Liver (tissue), 9 donors: ENCODE measurements around the gene RAB7A. TPM values are rescaled to one million over a fixed set of nuclear protein-coding genes. Genes with fewer than 3 reads are reported as not detected.
"Not testable (repeated sequence)": the region's sequence is repeated elsewhere in the genome, so short reads cannot be mapped to it uniquely, and the experiment has no call there.

ENCODE experiments used
- DNase-seq: peaks from one replicate; pipeline ENCODE4 v3.0.0-alpha.2; 2017; ENCODE audit warnings: low spot score
- H3K27ac ChIP-seq, 2 donors: one replicate each; pipeline ENCODE4 v1.7.0; 2013; ENCODE audit warnings: inconsistent platforms in 2 of 2, low read length in 2 of 2, control low read depth in 1 of 2, low read depth in 1 of 2, mild to moderate bottlenecking in 1 of 2
- H3K27me3 ChIP-seq, 4 donors: one replicate each; pipeline versions ENCODE4 v1.6.1 to v1.7.0; 2013; ENCODE audit warnings: low read length in 3 of 4, inconsistent platforms in 1 of 4, mild to moderate bottlenecking in 1 of 4, moderate library complexity in 1 of 4; ENCODE audit not compliant: control insufficient read depth in 4 of 4, insufficient read depth in 4 of 4
- H3K36me3 ChIP-seq, 4 donors: one replicate each; pipeline versions ENCODE4 v1.6.1 to v1.7.0; 2013; ENCODE audit warnings: low read length in 3 of 4, mild to moderate bottlenecking in 3 of 4, low read depth in 1 of 4, moderate library complexity in 1 of 4; ENCODE audit not compliant: control insufficient read depth in 4 of 4, insufficient read depth in 3 of 4
- H3K4me1 ChIP-seq, 4 donors: one replicate each; pipeline versions ENCODE4 v1.6.1 to v1.7.0; 2013; ENCODE audit warnings: low read length in 3 of 4, mild to moderate bottlenecking in 3 of 4, moderate library complexity in 1 of 4; ENCODE audit not compliant: control insufficient read depth in 4 of 4, insufficient read depth in 4 of 4
- H3K4me3 ChIP-seq, 3 donors: one replicate each; pipeline versions ENCODE4 v1.6.1 to v1.7.0; 2013; ENCODE audit warnings: low read length in 3 of 3, control low read depth in 1 of 3, low read depth in 1 of 3, mild to moderate bottlenecking in 1 of 3
- H3K9ac ChIP-seq, 2 donors: one replicate each; pipeline ENCODE4 v1.7.0; 2013; ENCODE audit warnings: low read length in 2 of 2, mild to moderate bottlenecking in 2 of 2, moderate library complexity in 2 of 2, control low read depth in 1 of 2, low read depth in 1 of 2
- H3K9me3 ChIP-seq, 4 donors: one replicate each; pipeline versions ENCODE4 v1.6.1 to v1.7.0; 2013; ENCODE audit warnings: low read length in 3 of 4; ENCODE audit not compliant: control insufficient read depth in 4 of 4
- ATF3 ChIP-seq: IDR thresholded peaks from 2 replicates; pipeline ENCODE4 v1.6.1; 2016; ENCODE audit warnings: antibody characterized with exemption
- EGR1 ChIP-seq, 2 donors: IDR thresholded peaks; 2 replicates each; pipeline ENCODE4 v1.6.1; 2016 to 2018; ENCODE audit warnings: antibody characterized with exemption in 2 of 2, low read depth in 2 of 2
- FOXA1 ChIP-seq: IDR thresholded peaks from 2 replicates; pipeline ENCODE4 v1.6.1; 2016; ENCODE audit warnings: antibody characterized with exemption
- FOXA2 ChIP-seq: IDR thresholded peaks from 2 replicates; pipeline ENCODE4 v1.6.1; 2016; ENCODE audit warnings: antibody characterized with exemption
- GABPA ChIP-seq, 2 donors: IDR thresholded peaks in 1 of 2; conservative IDR thresholded peaks in 1 of 2; 2 replicates each; pipeline ENCODE4 v1.6.1; 2016; ENCODE audit warnings: antibody characterized with exemption in 2 of 2, mild to moderate bottlenecking in 1 of 2, moderate library complexity in 1 of 2
- HNF4A ChIP-seq, 2 donors: conservative IDR thresholded peaks; 2 replicates each; pipeline ENCODE4 v1.6.1; 2016; ENCODE audit warnings: antibody characterized with exemption in 2 of 2, mild to moderate bottlenecking in 2 of 2
- HNF4G ChIP-seq: IDR thresholded peaks from 2 replicates; pipeline ENCODE4 v1.6.1; 2016; ENCODE audit warnings: antibody characterized with exemption
- JUND ChIP-seq, 2 donors: IDR thresholded peaks; 2 replicates each; pipeline ENCODE4 v1.6.1; 2016; ENCODE audit warnings: antibody characterized with exemption in 2 of 2
- MAX ChIP-seq: IDR thresholded peaks from 2 replicates; pipeline ENCODE4 v1.6.1; 2016; ENCODE audit warnings: antibody characterized with exemption
- NR2F2 ChIP-seq: IDR thresholded peaks from 2 replicates; pipeline ENCODE4 v1.6.1; 2016; ENCODE audit warnings: antibody characterized with exemption
- RAD21 ChIP-seq, 2 donors: IDR thresholded peaks; 2 replicates each; pipeline ENCODE4 v1.6.1; 2016; ENCODE audit warnings: antibody characterized with exemption in 2 of 2, mild to moderate bottlenecking in 2 of 2
- REST ChIP-seq: IDR thresholded peaks from 2 replicates; pipeline ENCODE4 v1.6.1; 2016; ENCODE audit warnings: antibody characterized with exemption, mild to moderate bottlenecking
- RXRA ChIP-seq, 2 donors: IDR thresholded peaks; 2 replicates each; pipeline ENCODE4 v1.6.1; 2017 to 2018; ENCODE audit warnings: antibody characterized with exemption in 2 of 2, mild to moderate bottlenecking in 1 of 2
- SP1 ChIP-seq: IDR thresholded peaks from 2 replicates; pipeline ENCODE4 v1.6.1; 2018; ENCODE audit warnings: antibody characterized with exemption, mild to moderate bottlenecking
- YY1 ChIP-seq: IDR thresholded peaks from 2 replicates; pipeline ENCODE4 v1.6.1; 2016; ENCODE audit warnings: antibody characterized with exemption, mild to moderate bottlenecking
- WGBS: extraction: QIAGEN DNeasy Blood & Tissue Kit; methylation state at CpG from one replicate; pipeline ENCODE4 v1.1.7; 2013; 5-methylcytosine and 5-hydroxymethylcytosine counted together
- polyA plus RNA-seq, 2 donors: library from polyadenylated mRNA; stranded (reverse) in 1 of 2; unstranded in 1 of 2; fragments of 200-250 nt in 1 of 2; fragments of >200 nt in 1 of 2; fragmentation: Nextera tagmentation in 1 of 2; extraction: Ambion mirVana in 1 of 2; gene quantifications; one replicate each; pipeline versions ENCODE4 v1.2.1 to v1.2.3, GENCODE V29; 2013 to 2015
- total RNA-seq, 2 donors: library from RNA; depleted of rRNA; stranded (reverse); fragments of >200 nt; gene quantifications; one replicate each; pipeline ENCODE4 v1.2.3, GENCODE V29; 2014
- TF ChIP-seq, protein P1 (sequence below): IDR thresholded peaks from 2 replicates; pipeline ENCODE4 v1.6.1; 2016; ENCODE audit warnings: antibody characterized with exemption
- TF ChIP-seq, protein P2 (sequence below): fragments of 150-350 bp; IDR thresholded peaks from 2 replicates; pipeline ENCODE4 v1.5.1; 2017; ENCODE audit warnings: improper control_type of control experiment, low read depth, low read length; ENCODE audit not compliant: missing input control
- donor health status: healthy.
- donor health status: healthy.
- donor health status: healthy.
- donor health status: healthy.
- donor health status: healthy.

Gene RAB7A
- total and polyA plus RNA-seq, 4 donors, result 34.6 to 90.6 (median 63.4) TPM

DNA sequence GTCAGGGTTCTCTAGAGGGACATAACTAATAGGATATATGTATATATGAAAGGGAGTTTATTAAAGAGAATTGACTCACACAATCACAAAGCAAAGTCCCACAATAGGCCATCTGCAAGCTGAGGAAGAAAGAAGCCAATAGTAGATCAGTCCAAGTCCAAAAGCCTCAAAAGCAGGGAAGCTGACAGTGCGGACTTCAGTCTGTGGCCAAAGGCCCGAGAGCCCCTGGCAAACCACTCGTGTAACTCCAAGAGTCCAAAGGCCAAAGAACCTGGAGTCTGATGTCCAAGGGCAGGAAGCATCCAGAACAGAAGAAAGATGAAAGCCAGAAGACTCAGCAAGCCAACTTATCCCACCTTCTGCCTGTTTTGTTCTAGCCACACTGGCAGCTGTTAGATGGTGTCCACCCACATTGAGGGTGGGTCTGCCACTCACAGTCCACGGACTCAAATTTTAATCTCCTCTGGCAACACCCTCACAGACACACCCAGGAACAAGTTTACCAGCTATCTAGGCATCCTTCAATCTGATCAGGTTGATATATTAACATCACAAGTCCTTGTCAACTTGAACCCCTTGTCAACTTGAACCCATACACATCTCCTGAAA is 99.2 kb downstream of the RAB7A start:
- Histone ChIP-seq H3K36me3 (peaks cover 0 to 4% (median 0%) of the 10 kb centered on the region in 4 donors), H3K27me3 (no peaks in the 10 kb centered on the region), H3K27ac (no peak overlapping the region), H3K4me1 (peaks cover 7 to 27% (median 19%) of the 10 kb centered on the region in 4 donors), H3K4me3 (no peak overlapping the region), H3K9me3 (no peaks in the 10 kb centered on the region), H3K9ac (no peak overlapping the region)
- WGBS, result 34% methylated on average over 4 of the region's 4 CpGs
- no peak for DNase-seq
- peak; percentile 77 for TF ChIP-seq SP1
- TF ChIP-seq GABPA (IDR thresholded peaks at IDR 0.05 in 1 of 2, conservative IDR thresholded peaks at IDR 0.05 in 1 of 2), result no peak
- no peak for TF ChIP-seq ATF3
- peak in 1 of 2 donors; percentile 42 for TF ChIP-seq RAD21 (IDR thresholded peaks at IDR 0.05)
- TF ChIP-seq FOXA2, result no peak
- peak; percentile 99 for TF ChIP-seq HNF4G
- peak; percentile 100 for TF ChIP-seq HNF4A (conservative IDR thresholded peaks at IDR 0.05)
- TF ChIP-seq FOXA1, result no peak
- peak; percentile 54 for TF ChIP-seq MAX
- TF ChIP-seq NR2F2, result peak; percentile 86
- TF ChIP-seq EGR1 (IDR thresholded peaks at IDR 0.05; ENCODE audit: low read depth in 2 of 2), result no peak
- TF ChIP-seq, protein P1, sequence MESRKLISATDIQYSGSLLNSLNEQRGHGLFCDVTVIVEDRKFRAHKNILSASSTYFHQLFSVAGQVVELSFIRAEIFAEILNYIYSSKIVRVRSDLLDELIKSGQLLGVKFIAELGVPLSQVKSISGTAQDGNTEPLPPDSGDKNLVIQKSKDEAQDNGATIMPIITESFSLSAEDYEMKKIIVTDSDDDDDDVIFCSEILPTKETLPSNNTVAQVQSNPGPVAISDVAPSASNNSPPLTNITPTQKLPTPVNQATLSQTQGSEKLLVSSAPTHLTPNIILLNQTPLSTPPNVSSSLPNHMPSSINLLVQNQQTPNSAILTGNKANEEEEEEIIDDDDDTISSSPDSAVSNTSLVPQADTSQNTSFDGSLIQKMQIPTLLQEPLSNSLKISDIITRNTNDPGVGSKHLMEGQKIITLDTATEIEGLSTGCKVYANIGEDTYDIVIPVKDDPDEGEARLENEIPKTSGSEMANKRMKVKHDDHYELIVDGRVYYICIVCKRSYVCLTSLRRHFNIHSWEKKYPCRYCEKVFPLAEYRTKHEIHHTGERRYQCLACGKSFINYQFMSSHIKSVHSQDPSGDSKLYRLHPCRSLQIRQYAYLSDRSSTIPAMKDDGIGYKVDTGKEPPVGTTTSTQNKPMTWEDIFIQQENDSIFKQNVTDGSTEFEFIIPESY, result peak; percentile 36
- TF ChIP-seq JUND (IDR thresholded peaks at IDR 0.05), result peak; percentile 26 to 73
- no peak for TF ChIP-seq REST
- TF ChIP-seq, protein P2, sequence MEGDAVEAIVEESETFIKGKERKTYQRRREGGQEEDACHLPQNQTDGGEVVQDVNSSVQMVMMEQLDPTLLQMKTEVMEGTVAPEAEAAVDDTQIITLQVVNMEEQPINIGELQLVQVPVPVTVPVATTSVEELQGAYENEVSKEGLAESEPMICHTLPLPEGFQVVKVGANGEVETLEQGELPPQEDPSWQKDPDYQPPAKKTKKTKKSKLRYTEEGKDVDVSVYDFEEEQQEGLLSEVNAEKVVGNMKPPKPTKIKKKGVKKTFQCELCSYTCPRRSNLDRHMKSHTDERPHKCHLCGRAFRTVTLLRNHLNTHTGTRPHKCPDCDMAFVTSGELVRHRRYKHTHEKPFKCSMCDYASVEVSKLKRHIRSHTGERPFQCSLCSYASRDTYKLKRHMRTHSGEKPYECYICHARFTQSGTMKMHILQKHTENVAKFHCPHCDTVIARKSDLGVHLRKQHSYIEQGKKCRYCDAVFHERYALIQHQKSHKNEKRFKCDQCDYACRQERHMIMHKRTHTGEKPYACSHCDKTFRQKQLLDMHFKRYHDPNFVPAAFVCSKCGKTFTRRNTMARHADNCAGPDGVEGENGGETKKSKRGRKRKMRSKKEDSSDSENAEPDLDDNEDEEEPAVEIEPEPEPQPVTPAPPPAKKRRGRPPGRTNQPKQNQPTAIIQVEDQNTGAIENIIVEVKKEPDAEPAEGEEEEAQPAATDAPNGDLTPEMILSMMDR, result no peak
- peak; percentile 83 to 88 for TF ChIP-seq RXRA (IDR thresholded peaks at IDR 0.05)
- TF ChIP-seq YY1, result peak; percentile 63

DNA sequence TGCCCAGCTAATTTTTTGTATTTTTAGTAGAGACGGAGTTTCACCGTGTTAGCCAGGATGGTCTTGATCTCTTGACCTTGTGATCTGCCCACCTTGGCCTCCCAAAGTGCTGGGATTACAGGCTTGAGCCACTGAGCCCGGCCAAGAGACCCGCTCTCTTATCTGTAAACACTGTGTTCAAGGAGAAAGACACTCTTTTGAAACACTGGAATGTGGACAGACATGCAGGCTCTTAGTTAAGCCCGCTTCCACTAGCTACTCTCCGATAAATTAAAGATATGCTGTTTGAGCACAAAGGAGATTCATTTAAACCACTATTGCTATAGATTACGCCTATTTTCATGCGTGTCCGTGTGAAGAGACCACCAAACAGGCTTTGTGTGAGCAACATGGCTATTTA is 103.1 kb downstream of the RAB7A start:
- WGBS, result 88% methylated on average over 9 of the region's 9 CpGs
- H3K9ac ChIP-seq, H3K4me3 ChIP-seq, H3K9me3 ChIP-seq, H3K27me3 ChIP-seq, H3K36me3 ChIP-seq, H3K27ac ChIP-seq, DNase-seq: not testable (repeated sequence)
- peaks cover 5 to 14% (median 13%) of the 10 kb centered on the region in 4 donors for H3K4me1 ChIP-seq

DNA sequence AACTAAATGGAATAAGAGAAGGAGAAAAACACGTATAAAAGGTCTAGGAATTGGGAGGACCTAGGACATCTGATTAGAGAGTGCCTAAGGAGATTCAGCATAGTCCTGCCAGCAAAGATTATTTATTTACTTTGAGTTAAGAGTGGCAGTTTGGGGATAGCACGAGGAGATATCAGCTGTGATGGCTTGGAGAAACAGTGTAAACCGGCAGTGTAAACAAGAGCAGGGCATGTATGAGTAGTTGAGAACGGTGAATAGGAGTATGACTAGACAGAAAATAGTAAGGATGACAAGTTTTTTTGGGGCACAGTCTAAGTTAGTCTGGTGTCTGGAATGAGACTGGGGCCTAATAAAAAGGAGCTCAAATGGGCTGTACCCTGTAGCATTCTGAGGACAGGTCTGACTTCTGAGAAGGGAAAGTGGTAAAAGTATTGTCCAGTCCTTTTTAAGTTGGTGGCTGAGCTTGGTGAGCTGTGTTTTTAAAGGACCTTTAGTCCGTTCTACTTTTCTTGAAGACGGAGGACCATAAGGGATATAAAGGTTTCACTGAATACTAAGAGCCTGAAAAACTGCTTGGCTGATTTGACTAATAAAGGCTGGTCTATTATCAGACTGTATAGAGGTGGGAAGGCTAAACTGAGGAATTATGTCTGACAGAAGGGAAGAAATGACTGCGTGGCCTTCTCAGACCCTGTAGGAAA is 104.1 kb downstream of the RAB7A start:
- H3K9me3 ChIP-seq, H3K4me3 ChIP-seq, H3K36me3 ChIP-seq, H3K4me1 ChIP-seq, H3K9ac ChIP-seq, H3K27me3 ChIP-seq, H3K27ac ChIP-seq, DNase-seq: not testable (repeated sequence)
- WGBS, result 64% methylated on average over 7 of the region's 7 CpGs

- not testable (repeated sequence) for H3K36me3 ChIP-seq, H3K9me3 ChIP-seq, H3K4me1 ChIP-seq, H3K9ac ChIP-seq, H3K27me3 ChIP-seq, H3K4me3 ChIP-seq, H3K27ac ChIP-seq, DNase-seq
- WGBS, result 93% methylated on average over 5 of the region's 5 CpGs
Observed at GRCh38 chr3:128830762-128831161, 104.8 kb downstream of the RAB7A start.
